Keratinocyte (primary cell): Measurements from ENCODE around the gene GNG3.

Experiments
- EZH2 ChIP-seq: IDR thresholded peaks from one replicate; pipeline ENCODE4 v1.6.1; 2012; ENCODE audit warnings: inconsistent platforms, mild to moderate bottlenecking, low read length, moderate library complexity
- TF ChIP-seq, protein P1 (sequence below), 3 experiments: IDR thresholded peaks in 1 of 3; conservative IDR thresholded peaks in 1 of 3; optimal IDR thresholded peaks in 1 of 3; 2 replicates in 2 of 3; 3 replicates in 1 of 3; pipeline versions ENCODE3 to v1.5.1; 2011; ENCODE audit warnings: low read length in 3 of 3, mild to moderate bottlenecking in 3 of 3, moderate library complexity in 2 of 3, control low read depth in 1 of 3, inconsistent platforms in 1 of 3; ENCODE audit not compliant: insufficient read depth in 2 of 3; ENCODE audit errors: extremely low read depth in 1 of 3

DNA sequence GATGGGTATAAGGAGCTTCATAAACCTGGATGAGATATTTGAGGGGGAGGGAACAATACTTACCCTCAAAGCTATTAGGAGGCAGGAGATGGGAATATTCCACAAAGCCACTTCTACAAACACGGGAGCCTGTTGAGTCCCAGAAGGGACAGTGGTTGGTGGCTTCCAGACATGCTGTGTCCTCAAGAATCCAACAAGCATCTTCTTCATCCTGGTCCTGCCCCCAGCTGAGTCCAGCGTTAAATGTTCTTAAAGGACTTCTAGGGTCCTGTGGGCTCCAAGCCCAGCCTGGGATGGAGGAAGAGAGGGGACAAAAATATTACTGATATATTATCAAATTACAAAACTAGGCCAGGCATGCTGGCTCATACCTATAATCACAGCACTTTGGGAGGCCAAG lies 40.0 kb upstream of the GNG3 start:
- TF ChIP-seq, protein P1, sequence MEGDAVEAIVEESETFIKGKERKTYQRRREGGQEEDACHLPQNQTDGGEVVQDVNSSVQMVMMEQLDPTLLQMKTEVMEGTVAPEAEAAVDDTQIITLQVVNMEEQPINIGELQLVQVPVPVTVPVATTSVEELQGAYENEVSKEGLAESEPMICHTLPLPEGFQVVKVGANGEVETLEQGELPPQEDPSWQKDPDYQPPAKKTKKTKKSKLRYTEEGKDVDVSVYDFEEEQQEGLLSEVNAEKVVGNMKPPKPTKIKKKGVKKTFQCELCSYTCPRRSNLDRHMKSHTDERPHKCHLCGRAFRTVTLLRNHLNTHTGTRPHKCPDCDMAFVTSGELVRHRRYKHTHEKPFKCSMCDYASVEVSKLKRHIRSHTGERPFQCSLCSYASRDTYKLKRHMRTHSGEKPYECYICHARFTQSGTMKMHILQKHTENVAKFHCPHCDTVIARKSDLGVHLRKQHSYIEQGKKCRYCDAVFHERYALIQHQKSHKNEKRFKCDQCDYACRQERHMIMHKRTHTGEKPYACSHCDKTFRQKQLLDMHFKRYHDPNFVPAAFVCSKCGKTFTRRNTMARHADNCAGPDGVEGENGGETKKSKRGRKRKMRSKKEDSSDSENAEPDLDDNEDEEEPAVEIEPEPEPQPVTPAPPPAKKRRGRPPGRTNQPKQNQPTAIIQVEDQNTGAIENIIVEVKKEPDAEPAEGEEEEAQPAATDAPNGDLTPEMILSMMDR (optimal IDR thresholded peaks at IDR 0.05 in 1 of 3, IDR thresholded peaks at IDR 0.05 in 1 of 3, conservative IDR thresholded peaks at IDR 0.05 in 1 of 3; ENCODE audit: extremely low read depth in 1 of 3, insufficient read depth in 2 of 3, low read length in 3 of 3), result no peak
- TF ChIP-seq EZH2, result no peak
